H4 (cell line): ENCODE measurements around the gene PEAK3. TPM values are rescaled to one million over a fixed set of nuclear protein-coding genes. Genes with fewer than 3 reads are reported as not detected.

Experiments used
- DNase-seq: peaks from one replicate; pipeline ENCODE4 v3.0.0-alpha.2; 2015; ENCODE audit warnings: low spot score
- total RNA-seq: library from RNA; depleted of rRNA; stranded (reverse); fragments of >200 nt; shearing (Covaris generic); gene quantifications from 2 replicates; pipeline ENCODE4 v1.2.3, GENCODE V29; 2014

PEAK3 gene
- total RNA-seq, 1 experiment from 2014 or later, result 0.06 TPM

- no peak for DNase-seq
Observed at GRCh38 chr19:2249880-2250765, 31.9 kb downstream of the PEAK3 start.

- no peak for DNase-seq
Observed at GRCh38 chr19:2249010-2249866, 32.7 kb downstream of the PEAK3 start, which contains the start of gene AMH. AMH (plus strand) TSS chr19:2249323; CDS start chr19:2249333, 10 bp downstream.

- no peak for DNase-seq
Observed at GRCh38 chr19:2248136-2249009, 33.6 kb downstream of the PEAK3 start.

GRCh38 chr19:2247433-2248101 is 34.4 kb downstream of the PEAK3 start:
- no peak for DNase-seq

- DNase-seq, result no peak
Observed at GRCh38 chr19:2246801-2247361, 35.1 kb downstream of the PEAK3 start.

- no peak for DNase-seq
Observed at GRCh38 chr19:2246014-2246620, 35.9 kb downstream of the PEAK3 start.

GRCh38 chr19:2245273-2245672 is 36.7 kb downstream of the PEAK3 start:
- DNase-seq, result no peak

- DNase-seq, result no peak
Observed at GRCh38 chr19:2244486-2244885, 37.5 kb downstream of the PEAK3 start.

GRCh38 chr19:2244125-2244411 is 37.9 kb downstream of the PEAK3 start:
- no peak for DNase-seq

- DNase-seq, result no peak
Observed at GRCh38 chr19:2243274-2244124, 38.5 kb downstream of the PEAK3 start.

GRCh38 chr19:2242816-2243215 is 39.2 kb downstream of the PEAK3 start:
- no peak for DNase-seq

GRCh38 chr19:2242092-2242537 is 39.9 kb downstream of the PEAK3 start:
- no peak for DNase-seq

- no peak for DNase-seq
Observed at GRCh38 chr19:2240881-2241760, 40.9 kb downstream of the PEAK3 start.

GRCh38 chr19:2239771-2240770 is 41.9 kb downstream of the PEAK3 start:
- DNase-seq, result no peak

GRCh38 chr19:2239173-2239572 is 42.8 kb downstream of the PEAK3 start:
- DNase-seq, result no peak

- DNase-seq, result no peak
Observed at GRCh38 chr19:2237869-2238153, 44.2 kb downstream of the PEAK3 start.
